Measurements from ENCODE around the gene CCN2. TPM values are rescaled to one million over a fixed set of nuclear protein-coding genes. Genes with fewer than 3 reads are reported as not detected.
A peak's percentile ranks its signal among the peaks of the same experiment; 100 is the strongest.

CCN2 gene
- total RNA-seq, result 100 to 1,000 TPM in 1 of 4 donors, 10 to 100 TPM in 3; 41.0 to 136 (median 78.6) TPM

GRCh38 chr6:131950767-131951575 is at the start of gene CCN2:
CCN2 (minus strand) TSS chr6:131951372; CDS start chr6:131951172, 200 bp downstream.
- peak within 1 kb of the TSS; percentile 78 for H3K4me3 ChIP-seq
- peak; percentile 90 to 93 for DNase-seq (ENCODE audit: low spot score in 2 of 2)
- no peaks in the 10 kb centered on the region for H3K36me3 ChIP-seq
- peaks cover 38% of the 10 kb centered on the region for H3K4me1 ChIP-seq
- H3K27me3 ChIP-seq, result no peaks in the 10 kb centered on the region
- H3K27ac ChIP-seq, result peak within 1 kb of the TSS; percentile 94
- no peaks in the 10 kb centered on the region for H3K9me3 ChIP-seq
- WGBS, result under 1% methylated on average over 25 of the region's 97 CpGs
- peak; percentile 86 to 90 for TF ChIP-seq POLR2A (IDR thresholded peaks at IDR 0.05)
- TF ChIP-seq EP300 (IDR thresholded peaks at IDR 0.05), result peak; percentile 46
- TF ChIP-seq POLR2AphosphoS5 (IDR thresholded peaks at IDR 0.05), result peak in 2 of 3 donors; percentile 91 to 95
- no peak for TF ChIP-seq CTCF (IDR thresholded peaks at IDR 0.05)

- Histone ChIP-seq H3K4me1 (no peaks in the 10 kb centered on the region), H3K36me3 (no peaks in the 10 kb centered on the region), H3K27ac (no peak overlapping the region), H3K9me3 (peaks cover 5% of the 10 kb centered on the region), H3K27me3 (no peaks in the 10 kb centered on the region), H3K4me3 (no peak overlapping the region)
- 94% methylated on average over 2 of the region's 2 CpGs for WGBS
- no peak for TF ChIP-seq POLR2AphosphoS5 (IDR thresholded peaks at IDR 0.05)
- no peak for TF ChIP-seq POLR2A (IDR thresholded peaks at IDR 0.05)
- TF ChIP-seq EP300 (IDR thresholded peaks at IDR 0.05), result no peak
- TF ChIP-seq CTCF (IDR thresholded peaks at IDR 0.05), result no peak
- DNase-seq (ENCODE audit: low spot score in 2 of 2), result no peak
Measured at GRCh38 chr6:132000296-132000695, 49.1 kb upstream of the CCN2 start.

- Histone ChIP-seq H3K27ac (no peak overlapping the region), H3K4me3 (no peak overlapping the region), H3K27me3 (no peaks in the 10 kb centered on the region), H3K4me1 (no peaks in the 10 kb centered on the region), H3K36me3 (no peaks in the 10 kb centered on the region), H3K9me3 (peaks cover 5% of the 10 kb centered on the region)
- 58% methylated on average over 4 of the region's 4 CpGs for WGBS
- DNase-seq (ENCODE audit: low spot score in 2 of 2), result no peak
- TF ChIP-seq POLR2AphosphoS5 (IDR thresholded peaks at IDR 0.05) (no peak), EP300 (IDR thresholded peaks at IDR 0.05) (no peak), POLR2A (IDR thresholded peaks at IDR 0.05) (no peak), CTCF (IDR thresholded peaks at IDR 0.05) (no peak)
Measured at GRCh38 chr6:131999545-132000146, 48.5 kb upstream of the CCN2 start.

GRCh38 chr6:131998255-131998982 is 47.2 kb upstream of the CCN2 start:
- Histone ChIP-seq H3K9me3 (no peaks in the 10 kb centered on the region), H3K4me1 (no peaks in the 10 kb centered on the region), H3K27ac (no peak overlapping the region), H3K4me3 (no peak overlapping the region), H3K27me3 (no peaks in the 10 kb centered on the region), H3K36me3 (no peaks in the 10 kb centered on the region)
- WGBS, result 85% methylated on average over 9 of the region's 9 CpGs
- no peak for DNase-seq (ENCODE audit: low spot score in 2 of 2)
- no peak for TF ChIP-seq POLR2AphosphoS5 (IDR thresholded peaks at IDR 0.05)
- no peak for TF ChIP-seq CTCF (IDR thresholded peaks at IDR 0.05)
- TF ChIP-seq EP300 (IDR thresholded peaks at IDR 0.05), result no peak
- TF ChIP-seq POLR2A (IDR thresholded peaks at IDR 0.05), result no peak

All from suprapubic skin (tissue), 4 donors.